Endothelial cell (in vitro differentiated cells): ENCODE data around the gene ZNF627. TPM values are rescaled to one million over a fixed set of nuclear protein-coding genes. Genes with fewer than 3 reads are reported as not detected.

Experiments
- DNase-seq: peaks from one replicate; pipeline ENCODE4 v3.0.0; 2021; ENCODE audit warnings: low spot score
- H3K27ac Mint-ChIP-seq: one replicate; pipeline ENCODE4 v1.8.0; 2021; ENCODE audit warnings: mixed read lengths, inconsistent platforms; ENCODE audit not compliant: unreplicated experiment
- H3K27me3 Mint-ChIP-seq: one replicate; pipeline ENCODE4 v1.8.0; 2021; ENCODE audit warnings: mild to moderate bottlenecking, moderate library complexity, mixed read lengths, inconsistent platforms; ENCODE audit not compliant: unreplicated experiment
- H3K36me3 Mint-ChIP-seq: one replicate; pipeline ENCODE4 v1.8.0; 2021; ENCODE audit warnings: mild to moderate bottlenecking, low read depth, mixed read lengths, inconsistent platforms; ENCODE audit not compliant: unreplicated experiment
- H3K4me1 Mint-ChIP-seq: one replicate; pipeline ENCODE4 v1.8.0; 2021; ENCODE audit warnings: mild to moderate bottlenecking, mixed read lengths, inconsistent platforms; ENCODE audit not compliant: unreplicated experiment
- H3K4me3 Mint-ChIP-seq: one replicate; pipeline ENCODE4 v1.8.0; 2021; ENCODE audit warnings: mild to moderate bottlenecking, mixed read lengths, inconsistent platforms; ENCODE audit not compliant: unreplicated experiment
- H3K9me3 Mint-ChIP-seq: one replicate; pipeline ENCODE4 v1.8.0; 2021; ENCODE audit warnings: mixed read lengths, inconsistent platforms; ENCODE audit not compliant: unreplicated experiment
- total RNA-seq: library from RNA; stranded (reverse); fragmentation: NEBNext Ultra II Directional; extraction: Animal tissue kit (Norgen Biotek cat#: 25700); gene quantifications from one replicate; pipeline ENCODE4 v1.2.1, GENCODE V29; 2021; ENCODE audit not compliant: unreplicated experiment
- TF ChIP-seq, protein P1 (sequence below): fragments of 200-600 bp; sonication (generic); IDR thresholded peaks from one replicate; pipeline ENCODE4 v1.5.0; 2021; ENCODE audit warnings: antibody characterized with exemption; ENCODE audit not compliant: unreplicated experiment

Gene ZNF627
- total RNA-seq, 1 donor from 2014 or later: 21.9 TPM

DNA sequence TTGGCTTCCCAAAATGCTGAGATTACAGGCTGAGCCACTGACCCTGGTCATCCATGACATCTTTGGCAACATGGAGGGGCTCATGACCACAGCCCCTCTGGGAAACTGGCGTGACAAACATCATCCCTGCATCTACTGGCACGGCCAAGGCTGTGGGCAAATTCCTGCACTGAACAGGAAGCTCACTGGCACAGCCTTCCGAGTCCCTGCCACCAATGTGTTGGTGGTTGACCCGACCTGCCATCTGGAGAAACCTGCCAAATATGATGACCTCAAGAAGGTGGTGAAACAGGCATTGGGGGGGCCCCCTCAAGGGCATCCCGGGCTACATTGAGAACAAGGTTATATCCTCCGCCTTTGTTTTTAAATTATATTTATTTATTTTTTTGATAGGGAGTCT is 11.0 kb upstream of the ZNF627 start:
- H3K9me3 Mint-ChIP-seq: no peaks in the 10 kb centered on the region
- H3K27ac Mint-ChIP-seq: no peak overlapping the region
- H3K4me1 Mint-ChIP-seq: no peaks in the 10 kb centered on the region
- H3K36me3 Mint-ChIP-seq: no peaks in the 10 kb centered on the region
- no peak for DNase-seq
- H3K4me3 Mint-ChIP-seq: no peak overlapping the region
- peaks cover 2% of the 10 kb centered on the region for H3K27me3 Mint-ChIP-seq
- TF ChIP-seq, protein P1, sequence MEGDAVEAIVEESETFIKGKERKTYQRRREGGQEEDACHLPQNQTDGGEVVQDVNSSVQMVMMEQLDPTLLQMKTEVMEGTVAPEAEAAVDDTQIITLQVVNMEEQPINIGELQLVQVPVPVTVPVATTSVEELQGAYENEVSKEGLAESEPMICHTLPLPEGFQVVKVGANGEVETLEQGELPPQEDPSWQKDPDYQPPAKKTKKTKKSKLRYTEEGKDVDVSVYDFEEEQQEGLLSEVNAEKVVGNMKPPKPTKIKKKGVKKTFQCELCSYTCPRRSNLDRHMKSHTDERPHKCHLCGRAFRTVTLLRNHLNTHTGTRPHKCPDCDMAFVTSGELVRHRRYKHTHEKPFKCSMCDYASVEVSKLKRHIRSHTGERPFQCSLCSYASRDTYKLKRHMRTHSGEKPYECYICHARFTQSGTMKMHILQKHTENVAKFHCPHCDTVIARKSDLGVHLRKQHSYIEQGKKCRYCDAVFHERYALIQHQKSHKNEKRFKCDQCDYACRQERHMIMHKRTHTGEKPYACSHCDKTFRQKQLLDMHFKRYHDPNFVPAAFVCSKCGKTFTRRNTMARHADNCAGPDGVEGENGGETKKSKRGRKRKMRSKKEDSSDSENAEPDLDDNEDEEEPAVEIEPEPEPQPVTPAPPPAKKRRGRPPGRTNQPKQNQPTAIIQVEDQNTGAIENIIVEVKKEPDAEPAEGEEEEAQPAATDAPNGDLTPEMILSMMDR: no peak

DNA sequence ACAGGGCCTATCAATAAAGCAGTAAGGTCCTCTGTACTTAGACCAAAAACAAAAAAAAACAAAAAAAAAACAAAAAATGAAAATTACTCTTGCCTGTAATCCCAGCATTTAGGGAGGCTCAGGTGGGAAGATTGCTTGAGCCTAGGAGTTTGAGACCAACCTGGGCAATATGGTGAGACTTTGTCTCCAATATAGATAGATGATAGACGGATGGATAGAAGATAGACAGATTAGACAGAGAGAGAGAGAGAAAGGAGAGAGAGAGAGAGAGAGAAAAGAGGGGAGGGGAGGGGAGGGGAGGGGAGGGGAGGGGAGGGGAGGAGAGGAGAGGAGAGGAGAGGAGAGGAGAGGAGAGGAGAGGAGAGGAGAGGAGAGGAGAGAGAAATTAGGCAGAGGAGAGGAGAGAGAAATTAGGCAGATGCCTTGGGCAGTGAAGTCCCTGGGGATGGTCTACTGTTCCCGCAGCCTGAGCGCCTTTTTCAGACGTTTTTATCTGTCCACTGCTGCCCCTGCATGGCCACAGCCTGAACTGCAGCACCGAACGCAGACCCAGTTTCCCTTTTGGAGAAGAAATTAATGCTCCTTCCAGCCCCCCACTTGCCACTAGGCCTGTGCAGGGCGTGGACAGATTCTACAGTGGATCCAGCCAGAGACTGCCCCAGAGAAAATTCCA is 9.8 kb upstream of the ZNF627 start:
- peak; percentile 84 for DNase-seq
- Mint-ChIP-seq H3K4me3 (no peak overlapping the region), H3K9me3 (no peaks in the 10 kb centered on the region), H3K36me3 (no peaks in the 10 kb centered on the region), H3K27ac (no peak overlapping the region), H3K27me3 (peaks cover 2% of the 10 kb centered on the region), H3K4me1 (no peaks in the 10 kb centered on the region)
- TF ChIP-seq, protein P1: peak; percentile 72

DNA sequence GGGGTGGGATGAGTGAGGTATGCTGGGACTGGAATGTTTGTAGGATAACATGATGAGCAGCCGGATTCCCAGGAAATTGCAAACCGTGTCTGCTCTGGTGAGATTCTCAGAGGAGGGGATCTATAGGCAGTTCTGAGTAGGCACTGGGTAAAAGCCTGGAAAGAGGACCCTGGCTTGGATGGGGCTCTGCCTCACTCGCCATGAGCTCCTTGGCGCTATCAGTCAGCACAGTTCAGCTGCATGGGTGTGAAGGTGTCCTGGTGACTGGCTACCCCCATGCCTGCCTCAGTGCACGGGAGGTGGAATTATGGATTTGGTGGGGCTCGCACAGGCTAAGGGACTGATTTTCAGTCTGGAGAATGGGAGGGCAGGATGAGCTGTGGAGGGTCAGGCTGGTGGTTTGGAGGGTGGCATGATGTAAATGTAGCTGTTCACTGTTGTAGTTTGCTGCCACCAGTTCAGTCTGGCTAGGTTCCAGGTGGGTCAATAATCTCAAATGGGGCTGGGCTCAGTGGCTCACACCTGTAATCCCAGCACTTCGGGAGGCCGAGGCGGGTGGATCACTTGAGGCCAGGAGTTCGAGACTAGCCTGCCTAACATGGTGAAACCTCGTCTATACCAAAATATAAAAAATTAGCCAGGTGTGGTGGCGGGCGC is 9.2 kb upstream of the ZNF627 start:
- no peak overlapping the region for H3K4me3 Mint-ChIP-seq
- peaks cover 2% of the 10 kb centered on the region for H3K27me3 Mint-ChIP-seq
- H3K27ac Mint-ChIP-seq: no peak overlapping the region

DNA sequence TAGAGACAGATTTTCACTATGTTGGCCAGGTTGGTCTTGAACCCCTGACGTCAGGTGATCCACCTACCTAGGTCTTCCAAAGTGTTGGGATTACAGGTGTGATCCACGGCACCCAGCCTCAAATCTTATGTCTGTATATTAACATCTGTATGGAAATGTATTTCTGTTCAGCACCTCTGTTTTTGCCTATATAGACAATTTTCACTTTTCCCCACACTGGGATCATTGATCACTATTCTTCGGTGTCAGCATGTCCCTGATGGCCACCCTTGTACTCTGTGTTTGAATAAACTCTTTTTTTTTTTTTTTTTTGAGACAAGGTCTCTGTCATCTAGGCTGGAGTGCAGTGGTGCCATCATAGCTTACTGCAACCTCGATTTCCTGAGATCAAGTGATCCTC is 3.2 kb upstream of the ZNF627 start:
- no peak overlapping the region for H3K4me3 Mint-ChIP-seq
- H3K27me3 Mint-ChIP-seq: peaks cover 6% of the 10 kb centered on the region
- TF ChIP-seq, protein P1: no peak
- H3K4me1 Mint-ChIP-seq: peaks cover 9% of the 10 kb centered on the region
- no peak overlapping the region for H3K27ac Mint-ChIP-seq
- no peak for DNase-seq
- peaks cover 4% of the 10 kb centered on the region for H3K36me3 Mint-ChIP-seq
- no peaks in the 10 kb centered on the region for H3K9me3 Mint-ChIP-seq

More for the DNA sequence above, 9.2 kb upstream of the ZNF627 start:
- Mint-ChIP-seq H3K4me1 (no peaks in the 10 kb centered on the region), H3K36me3 (no peaks in the 10 kb centered on the region), H3K9me3 (no peaks in the 10 kb centered on the region)
- TF ChIP-seq, protein P1: peak; percentile 10
- DNase-seq: no peak

DNA sequence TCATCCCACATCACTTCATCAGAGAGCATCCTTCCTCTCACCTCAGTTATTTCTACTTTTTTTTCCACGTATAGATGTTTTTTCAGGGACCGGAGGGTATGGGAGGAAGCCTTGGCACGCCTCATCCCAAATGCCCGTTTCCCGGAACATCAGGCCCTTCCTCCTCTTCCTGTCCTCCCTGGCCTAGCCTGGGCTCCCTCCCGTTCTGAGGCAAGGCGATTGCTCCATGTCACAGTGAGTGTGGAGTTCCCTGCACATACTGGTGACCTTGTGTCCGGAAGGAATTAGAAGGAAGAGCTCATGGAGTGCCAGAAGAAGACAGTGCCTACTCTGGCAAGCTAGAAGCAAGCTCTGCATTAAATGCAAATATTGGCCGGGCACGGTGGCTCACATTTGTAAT is 1.1 kb upstream of the ZNF627 start:
- DNase-seq: no peak
- Mint-ChIP-seq H3K27ac (peak overlapping the region; percentile 88), H3K27me3 (peaks cover 6% of the 10 kb centered on the region), H3K4me1 (peaks cover 9% of the 10 kb centered on the region), H3K4me3 (peak overlapping the region; percentile 89), H3K36me3 (peaks cover 8% of the 10 kb centered on the region), H3K9me3 (no peaks in the 10 kb centered on the region)
- TF ChIP-seq, protein P1: no peak
